NCI-H128 (cell line): ENCODE data around the gene UBA6.

ENCODE experiments used
- DNase-seq: peaks from one replicate; lab custom pipeline; 2025; ENCODE audit not compliant: unreplicated experiment; lab: John Stamatoyannopoulos, UW

Gene UBA6

GRCh38 chr4:67581208-67581857, 119.6 kb downstream of the UBA6 start:
- no peak for DNase-seq

- DNase-seq, result no peak
Observed at GRCh38 chr4:67580577-67580976, 120.4 kb downstream of the UBA6 start.

- no peak for DNase-seq
Observed at GRCh38 chr4:67576538-67576937, 124.4 kb downstream of the UBA6 start.

- no peak for DNase-seq
Observed at GRCh38 chr4:67576059-67576466, 124.9 kb downstream of the UBA6 start.

- DNase-seq, result no peak
Observed at GRCh38 chr4:67575232-67576058, 125.5 kb downstream of the UBA6 start.

- DNase-seq, result no peak
Observed at GRCh38 chr4:67573193-67573592, 127.8 kb downstream of the UBA6 start.

- no peak for DNase-seq
Observed at GRCh38 chr4:67571975-67572374, 129.0 kb downstream of the UBA6 start.

GRCh38 chr4:67570537-67570936, 130.4 kb downstream of the UBA6 start:
- no peak for DNase-seq

- no peak for DNase-seq
Observed at GRCh38 chr4:67568820-67569219, 132.1 kb downstream of the UBA6 start.

- no peak for DNase-seq
Observed at GRCh38 chr4:67566335-67566734, 134.6 kb downstream of the UBA6 start.

GRCh38 chr4:67565284-67565683, 135.7 kb downstream of the UBA6 start:
- DNase-seq, result no peak
